Measurements from ENCODE around the gene PARVB.

PARVB gene

GRCh38 chr22:44182588-44183286 is 158.6 kb downstream of the PARVB start:
- DNase-seq (ENCODE audit: low read depth in 2 of 2): no peak

GRCh38 chr22:44183287-44183588 is 159.1 kb downstream of the PARVB start:
- no peak for DNase-seq (ENCODE audit: low read depth in 2 of 2)

- no peak for DNase-seq (ENCODE audit: low read depth in 2 of 2)
Measured at GRCh38 chr22:44184006-44184405, 159.9 kb downstream of the PARVB start.

- DNase-seq (ENCODE audit: low read depth in 2 of 2): no peak
Measured at GRCh38 chr22:44185237-44186120, 161.4 kb downstream of the PARVB start.

GRCh38 chr22:44186121-44186510 is 162.0 kb downstream of the PARVB start:
- DNase-seq (ENCODE audit: low read depth in 2 of 2): no peak

- DNase-seq (ENCODE audit: low read depth in 2 of 2): no peak
Measured at GRCh38 chr22:44186737-44187136, 162.6 kb downstream of the PARVB start.

GRCh38 chr22:44187652-44188230 is 163.6 kb downstream of the PARVB start:
- no peak for DNase-seq (ENCODE audit: low read depth in 2 of 2)

- DNase-seq (ENCODE audit: low read depth in 2 of 2): no peak
Measured at GRCh38 chr22:44188316-44188715, 164.2 kb downstream of the PARVB start.

- no peak for DNase-seq (ENCODE audit: low read depth in 2 of 2)
Measured at GRCh38 chr22:44188986-44189630, 165.0 kb downstream of the PARVB start.

- no peak for DNase-seq (ENCODE audit: low read depth in 2 of 2)
Measured at GRCh38 chr22:44190381-44190976, 166.4 kb downstream of the PARVB start.

GRCh38 chr22:44191036-44191454 is 166.9 kb downstream of the PARVB start:
- DNase-seq (ENCODE audit: low read depth in 2 of 2): no peak

GRCh38 chr22:44192098-44192815 is 168.2 kb downstream of the PARVB start:
- no peak for DNase-seq (ENCODE audit: low read depth in 2 of 2)

GRCh38 chr22:44192816-44193534 is 168.9 kb downstream of the PARVB start:
- DNase-seq (ENCODE audit: low read depth in 2 of 2): no peak

- no peak for DNase-seq (ENCODE audit: low read depth in 2 of 2)
Measured at GRCh38 chr22:44193535-44193891, 169.4 kb downstream of the PARVB start.

GRCh38 chr22:44194569-44194968 is 170.5 kb downstream of the PARVB start:
- no peak for DNase-seq (ENCODE audit: low read depth in 2 of 2)

- DNase-seq (ENCODE audit: low read depth in 2 of 2): no peak
Measured at GRCh38 chr22:44195189-44195871, 171.2 kb downstream of the PARVB start.

- DNase-seq (ENCODE audit: low read depth in 2 of 2): no peak
Measured at GRCh38 chr22:44196241-44196640, 172.1 kb downstream of the PARVB start.

GRCh38 chr22:44196731-44197131 is 172.6 kb downstream of the PARVB start:
- DNase-seq (ENCODE audit: low read depth in 2 of 2): no peak

- no peak for DNase-seq (ENCODE audit: low read depth in 2 of 2)
Measured at GRCh38 chr22:44197271-44197670, 173.2 kb downstream of the PARVB start.

GRCh38 chr22:44199164-44199563 is 175.1 kb downstream of the PARVB start:
- DNase-seq (ENCODE audit: low read depth in 2 of 2): no peak

Data from fibroblast of skin of left biceps (primary cell).